ENCODE measurements around the gene CD209. TPM values are rescaled to one million over a fixed set of nuclear protein-coding genes. Genes with fewer than 3 reads are reported as not detected.

Gene CD209
- total RNA-seq, 1 donor from 2014 or later, result not detected

GRCh38 chr19:7739211-7739755, 8.1 kb downstream of the CD209 start:
- Mint-ChIP-seq H3K4me1 (ENCODE audit: unreplicated experiment) (no peaks in the 10 kb centered on the region), H3K27ac (ENCODE audit: unreplicated experiment) (no peak overlapping the region), H3K36me3 (ENCODE audit: unreplicated experiment) (no peaks in the 10 kb centered on the region), H3K9me3 (ENCODE audit: unreplicated experiment) (no peaks in the 10 kb centered on the region), H3K4me3 (ENCODE audit: unreplicated experiment) (no peak overlapping the region), H3K27me3 (ENCODE audit: unreplicated experiment) (peaks cover 29% of the 10 kb centered on the region)
- TF ChIP-seq CTCF (IDR thresholded peaks at IDR 0.05), result no peak
- DNase-seq (ENCODE audit: extremely low spot score, unreplicated experiment), result no peak

GRCh38 chr19:7738023-7738422, 9.3 kb downstream of the CD209 start:
- H3K36me3 Mint-ChIP-seq (ENCODE audit: unreplicated experiment), result no peaks in the 10 kb centered on the region
- no peak for TF ChIP-seq CTCF (IDR thresholded peaks at IDR 0.05)
- H3K27me3 Mint-ChIP-seq (ENCODE audit: unreplicated experiment), result peaks cover 28% of the 10 kb centered on the region

GRCh38 chr19:7737215-7737614, 10.1 kb downstream of the CD209 start:
- no peak for DNase-seq (ENCODE audit: extremely low spot score, unreplicated experiment)
- Mint-ChIP-seq H3K27me3 (ENCODE audit: unreplicated experiment) (peaks cover 26% of the 10 kb centered on the region), H3K4me1 (ENCODE audit: unreplicated experiment) (no peaks in the 10 kb centered on the region), H3K36me3 (ENCODE audit: unreplicated experiment) (no peaks in the 10 kb centered on the region), H3K4me3 (ENCODE audit: unreplicated experiment) (no peak overlapping the region), H3K9me3 (ENCODE audit: unreplicated experiment) (no peaks in the 10 kb centered on the region), H3K27ac (ENCODE audit: unreplicated experiment) (no peak overlapping the region)
- no peak for TF ChIP-seq CTCF (IDR thresholded peaks at IDR 0.05)

More at GRCh38 chr19:7738023-7738422, 9.3 kb downstream of the CD209 start:
- Mint-ChIP-seq H3K4me3 (ENCODE audit: unreplicated experiment) (no peak overlapping the region), H3K9me3 (ENCODE audit: unreplicated experiment) (no peaks in the 10 kb centered on the region), H3K27ac (ENCODE audit: unreplicated experiment) (no peak overlapping the region), H3K4me1 (ENCODE audit: unreplicated experiment) (no peaks in the 10 kb centered on the region)
- no peak for DNase-seq (ENCODE audit: extremely low spot score, unreplicated experiment)

- Mint-ChIP-seq H3K4me1 (ENCODE audit: unreplicated experiment) (no peaks in the 10 kb centered on the region), H3K27ac (ENCODE audit: unreplicated experiment) (no peak overlapping the region), H3K9me3 (ENCODE audit: unreplicated experiment) (no peaks in the 10 kb centered on the region), H3K4me3 (ENCODE audit: unreplicated experiment) (no peak overlapping the region), H3K36me3 (ENCODE audit: unreplicated experiment) (no peaks in the 10 kb centered on the region), H3K27me3 (ENCODE audit: unreplicated experiment) (peaks cover 29% of the 10 kb centered on the region)
- DNase-seq (ENCODE audit: extremely low spot score, unreplicated experiment), result no peak
- TF ChIP-seq CTCF (IDR thresholded peaks at IDR 0.05), result no peak
Observed at GRCh38 chr19:7736148-7736547, 11.2 kb downstream of the CD209 start.

- no peak for DNase-seq (ENCODE audit: extremely low spot score, unreplicated experiment)
- no peak overlapping the region for H3K27ac Mint-ChIP-seq (ENCODE audit: unreplicated experiment)
Observed at GRCh38 chr19:7734220-7735203, 12.8 kb downstream of the CD209 start.

More at GRCh38 chr19:7734220-7735203, 12.8 kb downstream of the CD209 start:
- no peak overlapping the region for H3K4me3 Mint-ChIP-seq (ENCODE audit: unreplicated experiment)
- H3K4me1 Mint-ChIP-seq (ENCODE audit: unreplicated experiment), result no peaks in the 10 kb centered on the region
- H3K36me3 Mint-ChIP-seq (ENCODE audit: unreplicated experiment), result no peaks in the 10 kb centered on the region
- H3K9me3 Mint-ChIP-seq (ENCODE audit: unreplicated experiment), result no peaks in the 10 kb centered on the region
- TF ChIP-seq CTCF (IDR thresholded peaks at IDR 0.05), result no peak
- peaks cover 25% of the 10 kb centered on the region for H3K27me3 Mint-ChIP-seq (ENCODE audit: unreplicated experiment)

Data from osteocyte (in vitro differentiated cells).